ENCODE results near the gene HCN2. TPM values are rescaled to one million over a fixed set of nuclear protein-coding genes. Genes with fewer than 3 reads are reported as not detected.

HCN2 gene
- total and polyA plus RNA-seq, 10 of the 15 experiments (the other 5 are each of a cell fraction or from before 2014, with no cell fraction given), result 0.01 to 0.54 (median 0.08) TPM; not detected in 4

DNA sequence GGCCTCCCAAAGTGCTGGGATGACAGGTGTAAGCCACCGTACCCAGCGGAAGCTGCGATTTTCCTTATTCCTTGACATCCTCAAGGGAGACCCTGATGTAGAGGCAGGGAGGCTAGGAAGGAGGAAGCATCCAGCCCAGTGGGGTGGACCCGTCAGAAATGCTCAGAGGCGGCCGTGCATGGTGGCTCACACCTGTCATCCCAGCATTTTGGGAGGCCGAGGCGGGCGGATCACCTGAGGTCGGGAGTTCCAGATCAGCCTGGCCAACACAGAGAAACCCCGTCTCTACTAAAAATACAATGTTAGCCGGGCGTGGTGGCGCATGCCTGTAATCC lies 34.2 kb upstream of the HCN2 start:
- ChIA-PET CTCF (no interaction called here), SMC1A (ENCODE audit: uncharacterized antibody, unreplicated experiment) (no interaction called here), POLR2A (interaction anchor here (0.6 kb wide), 2 partner anchors 20 to 110 kb away, joined by 3 to 5 read pairs; no protein-coding TSS in a partner anchor), RAD21 (ENCODE audit: unreplicated experiment) (no interaction called here)
- in situ Hi-C loops (cut with MboI), result no loop called here
- Histone ChIP-seq H2AFZ (ENCODE audit: control insufficient read depth, low read depth, low read length) (no peak overlapping the region), H3K9me3 (replicated peaks; ENCODE audit: control insufficient read depth, insufficient read depth, low read length) (no peaks in the 10 kb centered on the region), H3K4me2 (ENCODE audit: control insufficient read depth, insufficient read depth) (no peak overlapping the region), H3K27me3 (replicated peaks in 1 of 2; ENCODE audit: control insufficient read depth in 2 of 2, insufficient read depth in 2 of 2, low read length in 1 of 2) (no peaks in the 10 kb centered on the region), H3K4me1 (ENCODE audit: control insufficient read depth, insufficient read depth, low read length) (no peaks in the 10 kb centered on the region), H3K36me3 (ENCODE audit: control insufficient read depth in 2 of 2, insufficient read depth in 2 of 2, low read length in 1 of 2) (no peaks in the 10 kb centered on the region), H3K4me3 (no peak overlapping the region), H3K27ac (ENCODE audit: control insufficient read depth, insufficient read depth) (no peak overlapping the region), H3K79me2 (ENCODE audit: control insufficient read depth, insufficient read depth, low read length) (no peaks in the 10 kb centered on the region), H3K9ac (ENCODE audit: control insufficient read depth, insufficient read depth, low read length) (no peak overlapping the region), H4K20me1 (ENCODE audit: control insufficient read depth, insufficient read depth) (no peaks in the 10 kb centered on the region)
- no peak for DNase-seq (ENCODE audit: low read depth, low spot score)
- no peak for FAIRE-seq
- BruUV-seq (replicated peaks), result no TSS peak
- WGBS (ENCODE audit: insufficient coverage, insufficient replicate concordance, low lambda C conversion rate, missing lambda C conversion rate), result 69% methylated on average over 14 of the region's 14 CpGs
- intact Hi-C loops (cut with micrococcal nuclease; ENCODE audit: unreplicated experiment), result no loop called here
- no peak for ATAC-seq
- TF ChIP-seq, protein P1, sequence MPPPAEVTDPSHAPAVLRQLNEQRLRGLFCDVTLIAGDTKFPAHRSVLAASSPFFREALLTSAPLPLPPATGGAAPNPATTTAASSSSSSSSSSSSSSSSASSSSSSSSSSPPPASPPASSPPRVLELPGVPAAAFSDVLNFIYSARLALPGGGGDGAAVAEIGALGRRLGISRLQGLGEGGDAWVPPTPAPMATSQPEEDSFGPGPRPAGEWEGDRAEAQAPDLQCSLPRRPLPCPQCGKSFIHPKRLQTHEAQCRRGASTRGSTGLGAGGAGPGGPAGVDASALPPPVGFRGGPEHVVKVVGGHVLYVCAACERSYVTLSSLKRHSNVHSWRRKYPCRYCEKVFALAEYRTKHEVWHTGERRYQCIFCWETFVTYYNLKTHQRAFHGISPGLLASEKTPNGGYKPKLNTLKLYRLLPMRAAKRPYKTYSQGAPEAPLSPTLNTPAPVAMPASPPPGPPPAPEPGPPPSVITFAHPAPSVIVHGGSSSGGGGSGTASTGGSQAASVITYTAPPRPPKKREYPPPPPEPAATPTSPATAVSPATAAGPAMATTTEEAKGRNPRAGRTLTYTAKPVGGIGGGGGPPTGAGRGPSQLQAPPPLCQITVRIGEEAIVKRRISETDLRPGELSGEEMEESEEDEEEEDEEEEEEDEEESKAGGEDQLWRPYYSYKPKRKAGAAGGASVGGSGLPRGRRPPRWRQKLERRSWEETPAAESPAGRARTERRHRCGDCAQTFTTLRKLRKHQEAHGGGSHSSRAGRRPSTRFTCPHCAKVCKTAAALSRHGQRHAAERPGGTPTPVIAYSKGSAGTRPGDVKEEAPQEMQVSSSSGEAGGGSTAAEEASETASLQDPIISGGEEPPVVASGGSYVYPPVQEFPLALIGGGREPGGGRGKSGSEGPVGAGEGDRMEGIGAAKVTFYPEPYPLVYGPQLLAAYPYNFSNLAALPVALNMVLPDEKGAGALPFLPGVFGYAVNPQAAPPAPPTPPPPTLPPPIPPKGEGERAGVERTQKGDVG (CRISPR knock-in tag; IDR thresholded peaks at IDR 0.05), result no peak
- TF ChIP-seq, protein P2, sequence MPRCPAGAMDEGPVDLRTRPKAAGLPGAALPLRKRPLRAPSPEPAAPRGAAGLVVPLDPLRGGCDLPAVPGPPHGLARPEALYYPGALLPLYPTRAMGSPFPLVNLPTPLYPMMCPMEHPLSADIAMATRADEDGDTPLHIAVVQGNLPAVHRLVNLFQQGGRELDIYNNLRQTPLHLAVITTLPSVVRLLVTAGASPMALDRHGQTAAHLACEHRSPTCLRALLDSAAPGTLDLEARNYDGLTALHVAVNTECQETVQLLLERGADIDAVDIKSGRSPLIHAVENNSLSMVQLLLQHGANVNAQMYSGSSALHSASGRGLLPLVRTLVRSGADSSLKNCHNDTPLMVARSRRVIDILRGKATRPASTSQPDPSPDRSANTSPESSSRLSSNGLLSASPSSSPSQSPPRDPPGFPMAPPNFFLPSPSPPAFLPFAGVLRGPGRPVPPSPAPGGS (IDR thresholded peaks at IDR 0.05; ENCODE audit: borderline replicate concordance, insufficient read depth, low read depth, low read length, poor library complexity, severe bottlenecking), result no peak
- TF ChIP-seq, protein P3, sequence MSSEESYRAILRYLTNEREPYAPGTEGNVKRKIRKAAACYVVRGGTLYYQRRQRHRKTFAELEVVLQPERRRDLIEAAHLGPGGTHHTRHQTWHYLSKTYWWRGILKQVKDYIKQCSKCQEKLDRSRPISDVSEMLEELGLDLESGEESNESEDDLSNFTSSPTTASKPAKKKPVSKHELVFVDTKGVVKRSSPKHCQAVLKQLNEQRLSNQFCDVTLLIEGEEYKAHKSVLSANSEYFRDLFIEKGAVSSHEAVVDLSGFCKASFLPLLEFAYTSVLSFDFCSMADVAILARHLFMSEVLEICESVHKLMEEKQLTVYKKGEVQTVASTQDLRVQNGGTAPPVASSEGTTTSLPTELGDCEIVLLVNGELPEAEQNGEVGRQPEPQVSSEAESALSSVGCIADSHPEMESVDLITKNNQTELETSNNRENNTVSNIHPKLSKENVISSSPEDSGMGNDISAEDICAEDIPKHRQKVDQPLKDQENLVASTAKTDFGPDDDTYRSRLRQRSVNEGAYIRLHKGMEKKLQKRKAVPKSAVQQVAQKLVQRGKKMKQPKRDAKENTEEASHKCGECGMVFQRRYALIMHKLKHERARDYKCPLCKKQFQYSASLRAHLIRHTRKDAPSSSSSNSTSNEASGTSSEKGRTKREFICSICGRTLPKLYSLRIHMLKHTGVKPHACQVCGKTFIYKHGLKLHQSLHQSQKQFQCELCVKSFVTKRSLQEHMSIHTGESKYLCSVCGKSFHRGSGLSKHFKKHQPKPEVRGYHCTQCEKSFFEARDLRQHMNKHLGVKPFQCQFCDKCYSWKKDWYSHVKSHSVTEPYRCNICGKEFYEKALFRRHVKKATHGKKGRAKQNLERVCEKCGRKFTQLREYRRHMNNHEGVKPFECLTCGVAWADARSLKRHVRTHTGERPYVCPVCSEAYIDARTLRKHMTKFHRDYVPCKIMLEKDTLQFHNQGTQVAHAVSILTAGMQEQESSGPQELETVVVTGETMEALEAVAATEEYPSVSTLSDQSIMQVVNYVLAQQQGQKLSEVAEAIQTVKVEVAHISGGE (CRISPR knock-in tag; IDR thresholded peaks at IDR 0.05), result no peak
- TF ChIP-seq KLF5 (IDR thresholded peaks at IDR 0.05; ENCODE audit: partially characterized antibody) (no peak), POLR2AphosphoS5 (IDR thresholded peaks at IDR 0.05; ENCODE audit: low read length) (no peak), BCL11A (IDR thresholded peaks at IDR 0.05; ENCODE audit: low read depth, low read length) (no peak), GABPA (IDR thresholded peaks at IDR 0.05; ENCODE audit: low read depth) (no peak), SIN3A (IDR thresholded peaks at IDR 0.05; ENCODE audit: low read depth, low read length) (no peak), YBX1 (IDR thresholded peaks at IDR 0.05) (no peak)
- TF ChIP-seq, protein P4, sequence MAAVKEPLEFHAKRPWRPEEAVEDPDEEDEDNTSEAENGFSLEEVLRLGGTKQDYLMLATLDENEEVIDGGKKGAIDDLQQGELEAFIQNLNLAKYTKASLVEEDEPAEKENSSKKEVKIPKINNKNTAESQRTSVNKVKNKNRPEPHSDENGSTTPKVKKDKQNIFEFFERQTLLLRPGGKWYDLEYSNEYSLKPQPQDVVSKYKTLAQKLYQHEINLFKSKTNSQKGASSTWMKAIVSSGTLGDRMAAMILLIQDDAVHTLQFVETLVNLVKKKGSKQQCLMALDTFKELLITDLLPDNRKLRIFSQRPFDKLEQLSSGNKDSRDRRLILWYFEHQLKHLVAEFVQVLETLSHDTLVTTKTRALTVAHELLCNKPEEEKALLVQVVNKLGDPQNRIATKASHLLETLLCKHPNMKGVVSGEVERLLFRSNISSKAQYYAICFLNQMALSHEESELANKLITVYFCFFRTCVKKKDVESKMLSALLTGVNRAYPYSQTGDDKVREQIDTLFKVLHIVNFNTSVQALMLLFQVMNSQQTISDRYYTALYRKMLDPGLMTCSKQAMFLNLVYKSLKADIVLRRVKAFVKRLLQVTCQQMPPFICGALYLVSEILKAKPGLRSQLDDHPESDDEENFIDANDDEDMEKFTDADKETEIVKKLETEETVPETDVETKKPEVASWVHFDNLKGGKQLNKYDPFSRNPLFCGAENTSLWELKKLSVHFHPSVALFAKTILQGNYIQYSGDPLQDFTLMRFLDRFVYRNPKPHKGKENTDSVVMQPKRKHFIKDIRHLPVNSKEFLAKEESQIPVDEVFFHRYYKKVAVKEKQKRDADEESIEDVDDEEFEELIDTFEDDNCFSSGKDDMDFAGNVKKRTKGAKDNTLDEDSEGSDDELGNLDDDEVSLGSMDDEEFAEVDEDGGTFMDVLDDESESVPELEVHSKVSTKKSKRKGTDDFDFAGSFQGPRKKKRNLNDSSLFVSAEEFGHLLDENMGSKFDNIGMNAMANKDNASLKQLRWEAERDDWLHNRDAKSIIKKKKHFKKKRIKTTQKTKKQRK (IDR thresholded peaks at IDR 0.05; ENCODE audit: low read depth, low read length), result no peak
- TF ChIP-seq, protein P5, sequence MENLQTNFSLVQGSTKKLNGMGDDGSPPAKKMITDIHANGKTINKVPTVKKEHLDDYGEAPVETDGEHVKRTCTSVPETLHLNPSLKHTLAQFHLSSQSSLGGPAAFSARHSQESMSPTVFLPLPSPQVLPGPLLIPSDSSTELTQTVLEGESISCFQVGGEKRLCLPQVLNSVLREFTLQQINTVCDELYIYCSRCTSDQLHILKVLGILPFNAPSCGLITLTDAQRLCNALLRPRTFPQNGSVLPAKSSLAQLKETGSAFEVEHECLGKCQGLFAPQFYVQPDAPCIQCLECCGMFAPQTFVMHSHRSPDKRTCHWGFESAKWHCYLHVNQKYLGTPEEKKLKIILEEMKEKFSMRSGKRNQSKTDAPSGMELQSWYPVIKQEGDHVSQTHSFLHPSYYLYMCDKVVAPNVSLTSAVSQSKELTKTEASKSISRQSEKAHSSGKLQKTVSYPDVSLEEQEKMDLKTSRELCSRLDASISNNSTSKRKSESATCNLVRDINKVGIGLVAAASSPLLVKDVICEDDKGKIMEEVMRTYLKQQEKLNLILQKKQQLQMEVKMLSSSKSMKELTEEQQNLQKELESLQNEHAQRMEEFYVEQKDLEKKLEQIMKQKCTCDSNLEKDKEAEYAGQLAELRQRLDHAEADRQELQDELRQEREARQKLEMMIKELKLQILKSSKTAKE (IDR thresholded peaks at IDR 0.05; ENCODE audit: low read depth, poor library complexity, severe bottlenecking), result no peak
